ENCODE measurements around the gene CGA. TPM values are rescaled to one million over a fixed set of nuclear protein-coding genes. Genes with fewer than 3 reads are reported as not detected.

The CGA gene
- total and polyA plus RNA-seq, 4 donors, result not detected

DNA sequence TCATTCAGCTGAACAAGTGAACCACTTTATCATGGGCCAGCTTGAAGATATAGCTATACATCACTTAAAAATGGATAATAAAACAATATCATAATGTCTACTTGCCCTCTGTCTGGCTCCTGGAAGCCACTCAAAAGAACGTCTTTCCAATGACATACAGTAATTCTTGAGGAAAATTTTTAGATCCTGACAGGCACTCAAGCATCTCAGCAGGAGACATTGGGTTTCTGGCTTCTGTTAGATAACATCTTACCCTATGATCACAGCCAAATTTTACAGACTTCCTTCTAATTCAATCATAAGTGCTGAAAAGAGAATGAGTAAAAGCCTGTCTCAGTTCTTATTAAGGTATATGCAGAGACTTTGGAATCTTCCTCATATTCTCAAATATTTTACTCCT is 330 bp downstream of the CGA start:
- no peaks in the 10 kb centered on the region for H3K27me3 ChIP-seq (ENCODE audit: control insufficient read depth in 4 of 4, insufficient read depth in 4 of 4, low read length in 3 of 4)
- peaks cover 2 to 8% (median 7%) of the 10 kb centered on the region in 4 donors for H3K4me1 ChIP-seq (ENCODE audit: control insufficient read depth in 4 of 4, insufficient read depth in 4 of 4, low read length in 3 of 4)
- no peaks in the 10 kb centered on the region for H3K9me3 ChIP-seq (ENCODE audit: control insufficient read depth in 4 of 4, low read length in 3 of 4)
- no peak overlapping the region for H3K4me3 ChIP-seq (ENCODE audit: low read depth in 1 of 3, low read length in 3 of 3)
- H3K36me3 ChIP-seq (ENCODE audit: control insufficient read depth in 4 of 4, insufficient read depth in 3 of 4, low read depth in 1 of 4, low read length in 3 of 4), result no peaks in the 10 kb centered on the region
- H3K9ac ChIP-seq (ENCODE audit: low read depth in 1 of 2, low read length in 2 of 2), result no peak overlapping the region
- no peak overlapping the region for H3K27ac ChIP-seq (ENCODE audit: low read depth in 1 of 2, low read length in 2 of 2)
- 82% methylated on average over 1 of the region's 1 CpG for WGBS
- no peak for DNase-seq (ENCODE audit: low spot score)
- TF ChIP-seq ATF3 (IDR thresholded peaks at IDR 0.05), result no peak
- no peak for TF ChIP-seq YY1 (IDR thresholded peaks at IDR 0.05)
- no peak for TF ChIP-seq HNF4A (conservative IDR thresholded peaks at IDR 0.05)
- TF ChIP-seq, protein P1, sequence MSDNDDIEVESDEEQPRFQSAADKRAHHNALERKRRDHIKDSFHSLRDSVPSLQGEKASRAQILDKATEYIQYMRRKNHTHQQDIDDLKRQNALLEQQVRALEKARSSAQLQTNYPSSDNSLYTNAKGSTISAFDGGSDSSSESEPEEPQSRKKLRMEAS (IDR thresholded peaks at IDR 0.05), result no peak
- TF ChIP-seq HNF4G (IDR thresholded peaks at IDR 0.05), result no peak

- TF ChIP-seq CTCF (IDR thresholded peaks at IDR 0.05; ENCODE audit: low read depth, low read length, missing input control) (no peak), FOXA1 (IDR thresholded peaks at IDR 0.05) (no peak), YY1 (IDR thresholded peaks at IDR 0.05) (no peak), REST (IDR thresholded peaks at IDR 0.05) (no peak), NR2F2 (IDR thresholded peaks at IDR 0.05) (no peak), TAF1 (conservative IDR thresholded peaks at IDR 0.05) (no peak), ATF3 (IDR thresholded peaks at IDR 0.05) (no peak), HNF4A (conservative IDR thresholded peaks at IDR 0.05) (no peak), RXRA (IDR thresholded peaks at IDR 0.05) (no peak), ZBTB33 (IDR thresholded peaks at IDR 0.05) (no peak), GABPA (IDR thresholded peaks at IDR 0.05 in 1 of 2, conservative IDR thresholded peaks at IDR 0.05 in 1 of 2) (no peak), HNF4G (IDR thresholded peaks at IDR 0.05) (no peak), SP1 (IDR thresholded peaks at IDR 0.05) (no peak)
- Histone ChIP-seq H3K36me3 (ENCODE audit: control insufficient read depth in 4 of 4, insufficient read depth in 3 of 4, low read depth in 1 of 4, low read length in 3 of 4) (no peaks in the 10 kb centered on the region), H3K27ac (ENCODE audit: low read depth in 1 of 2, low read length in 2 of 2) (no peak overlapping the region), H3K4me1 (ENCODE audit: control insufficient read depth in 4 of 4, insufficient read depth in 4 of 4, low read length in 3 of 4) (no peaks in the 10 kb centered on the region), H3K9ac (ENCODE audit: low read depth in 1 of 2, low read length in 2 of 2) (no peak overlapping the region), H3K9me3 (ENCODE audit: control insufficient read depth in 4 of 4, low read length in 3 of 4) (no peaks in the 10 kb centered on the region), H3K27me3 (ENCODE audit: control insufficient read depth in 4 of 4, insufficient read depth in 4 of 4, low read length in 3 of 4) (no peaks in the 10 kb centered on the region), H3K4me3 (ENCODE audit: low read depth in 1 of 3, low read length in 3 of 3) (no peak overlapping the region)
- WGBS, result 71% methylated on average over 2 of the region's 2 CpGs
- no peak for DNase-seq (ENCODE audit: low spot score)
These were observed 1.3 kb downstream of the CGA start for GRCh38 chr6:87093651-87094050.

Measured in liver (tissue), 9 donors.